Coronary artery (tissue), 2 donors: ENCODE data around the gene TGFA.

Experiments used
- DNase-seq: peaks from one replicate; pipeline ENCODE4 v3.0.0-alpha.2; 2017; ENCODE audit warnings: low spot score
- H3K27ac ChIP-seq, 2 donors: fragments of 200-600 bp; sonication (generic); one replicate each; pipeline ENCODE4 v1.5.1; 2016 to 2019
- H3K4me3 ChIP-seq: fragments of 200-600 bp; sonication (generic); 2 replicates; pipeline ENCODE4 v1.5.1; 2016; ENCODE audit warnings: mild to moderate bottlenecking, moderate library complexity
- TF ChIP-seq, protein P1 (sequence below): fragments of 200-600 bp; sonication (generic); IDR thresholded peaks from one replicate; pipeline ENCODE4 v1.5.1; 2019; ENCODE audit warnings: antibody characterized with exemption

TGFA gene

DNA sequence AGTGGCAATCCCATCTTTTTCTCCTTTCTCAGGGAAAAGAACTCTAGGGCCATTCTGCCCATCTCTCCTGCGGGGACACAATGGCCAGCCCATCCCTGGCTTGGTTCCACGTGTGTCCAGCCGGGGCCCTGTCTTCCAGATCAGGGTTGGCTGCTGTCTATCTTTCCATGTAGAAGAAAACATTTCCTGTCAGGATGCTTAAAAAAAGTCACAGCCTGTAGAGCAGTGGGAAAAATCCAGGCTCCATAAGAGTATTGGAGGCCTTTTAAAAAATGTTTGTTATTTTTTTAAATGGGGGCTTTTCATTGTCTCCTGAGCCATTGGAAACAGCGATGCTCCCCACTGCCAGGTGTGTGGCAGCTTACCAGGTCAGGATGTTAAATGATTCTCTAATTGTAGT lies 105.6 kb downstream of the TGFA start:
- DNase-seq: no peak
- Histone ChIP-seq H3K27ac (no peak overlapping the region), H3K4me3 (no peak overlapping the region)
- TF ChIP-seq, protein P1, sequence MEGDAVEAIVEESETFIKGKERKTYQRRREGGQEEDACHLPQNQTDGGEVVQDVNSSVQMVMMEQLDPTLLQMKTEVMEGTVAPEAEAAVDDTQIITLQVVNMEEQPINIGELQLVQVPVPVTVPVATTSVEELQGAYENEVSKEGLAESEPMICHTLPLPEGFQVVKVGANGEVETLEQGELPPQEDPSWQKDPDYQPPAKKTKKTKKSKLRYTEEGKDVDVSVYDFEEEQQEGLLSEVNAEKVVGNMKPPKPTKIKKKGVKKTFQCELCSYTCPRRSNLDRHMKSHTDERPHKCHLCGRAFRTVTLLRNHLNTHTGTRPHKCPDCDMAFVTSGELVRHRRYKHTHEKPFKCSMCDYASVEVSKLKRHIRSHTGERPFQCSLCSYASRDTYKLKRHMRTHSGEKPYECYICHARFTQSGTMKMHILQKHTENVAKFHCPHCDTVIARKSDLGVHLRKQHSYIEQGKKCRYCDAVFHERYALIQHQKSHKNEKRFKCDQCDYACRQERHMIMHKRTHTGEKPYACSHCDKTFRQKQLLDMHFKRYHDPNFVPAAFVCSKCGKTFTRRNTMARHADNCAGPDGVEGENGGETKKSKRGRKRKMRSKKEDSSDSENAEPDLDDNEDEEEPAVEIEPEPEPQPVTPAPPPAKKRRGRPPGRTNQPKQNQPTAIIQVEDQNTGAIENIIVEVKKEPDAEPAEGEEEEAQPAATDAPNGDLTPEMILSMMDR: no peak

- DNase-seq: no peak
- H3K27ac ChIP-seq: no peak overlapping the region
- TF ChIP-seq, protein P1: no peak
- H3K4me3 ChIP-seq: no peak overlapping the region
These were observed 109.9 kb downstream of the TGFA start for GRCh38 chr2:70443726-70444125.

GRCh38 chr2:70443078-70443465 lies 110.6 kb downstream of the TGFA start:
- no peak overlapping the region for H3K27ac ChIP-seq
- TF ChIP-seq, protein P1: no peak
- no peak overlapping the region for H3K4me3 ChIP-seq
- DNase-seq: no peak

DNA sequence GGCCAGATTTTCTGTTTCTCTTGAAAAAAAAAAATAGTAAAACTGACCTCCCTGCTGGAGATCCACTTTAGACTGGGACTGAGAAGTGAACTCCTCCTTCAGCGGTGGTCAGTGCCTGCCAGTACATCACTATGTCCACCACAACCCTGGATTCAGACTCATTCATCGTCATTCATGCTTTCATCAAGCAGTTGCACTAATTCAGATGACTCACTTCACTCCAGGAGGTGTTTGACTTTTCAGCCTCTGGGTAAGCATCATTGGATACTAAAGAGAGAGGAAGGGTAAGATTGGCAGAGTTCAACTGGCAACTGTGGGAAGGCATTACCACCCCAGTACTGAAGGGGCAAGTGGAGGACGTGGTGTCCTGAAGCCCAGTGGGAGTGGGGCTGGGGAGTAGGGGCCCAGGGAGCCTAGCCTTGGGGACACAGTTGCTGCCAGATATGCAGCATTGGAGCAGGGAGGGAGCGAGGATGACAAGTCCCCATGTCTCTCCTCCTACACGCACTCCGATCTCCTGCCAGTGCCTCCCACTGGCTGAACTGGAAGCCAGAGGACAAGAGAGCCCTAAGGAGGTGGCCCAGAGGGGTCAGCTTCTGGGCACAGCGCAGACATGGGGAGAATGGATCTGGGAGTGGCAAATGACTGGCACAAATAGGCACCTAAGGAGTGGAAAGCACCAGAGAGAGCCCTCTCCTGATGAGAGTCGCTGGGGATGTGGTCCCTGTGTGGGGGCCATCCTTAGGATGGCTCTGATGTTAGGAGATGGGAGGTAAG lies 111.1 kb downstream of the TGFA start:
- TF ChIP-seq, protein P1: no peak
- DNase-seq: no peak
- Histone ChIP-seq H3K4me3 (no peak overlapping the region), H3K27ac (no peak overlapping the region)

- Histone ChIP-seq H3K4me3 (no peak overlapping the region), H3K27ac (no peak overlapping the region)
- DNase-seq: no peak
- TF ChIP-seq, protein P1: no peak
These were observed 113.0 kb downstream of the TGFA start for GRCh38 chr2:70440621-70441020.

GRCh38 chr2:70435138-70435537 lies 118.5 kb downstream of the TGFA start:
- Histone ChIP-seq H3K4me3 (no peak overlapping the region), H3K27ac (no peak overlapping the region)
- TF ChIP-seq, protein P1: no peak
- DNase-seq: no peak

- no peak for DNase-seq
- TF ChIP-seq, protein P1: no peak
- Histone ChIP-seq H3K4me3 (no peak overlapping the region), H3K27ac (no peak overlapping the region)
These were observed 120.3 kb downstream of the TGFA start for GRCh38 chr2:70433315-70433714.
